SH-SY5Y (cell line): ENCODE results near the gene PWWP2B.

Experiments used
- GATA2 ChIP-seq: IDR thresholded peaks from 2 replicates; pipeline ENCODE4 v1.6.1; 2011; ENCODE audit warnings: mild to moderate bottlenecking, low read depth, low read length
- GATA3 ChIP-seq: IDR thresholded peaks from 2 replicates; pipeline ENCODE4 v1.6.1; 2011; ENCODE audit warnings: low read depth, mild to moderate bottlenecking, low read length, moderate library complexity

DNA sequence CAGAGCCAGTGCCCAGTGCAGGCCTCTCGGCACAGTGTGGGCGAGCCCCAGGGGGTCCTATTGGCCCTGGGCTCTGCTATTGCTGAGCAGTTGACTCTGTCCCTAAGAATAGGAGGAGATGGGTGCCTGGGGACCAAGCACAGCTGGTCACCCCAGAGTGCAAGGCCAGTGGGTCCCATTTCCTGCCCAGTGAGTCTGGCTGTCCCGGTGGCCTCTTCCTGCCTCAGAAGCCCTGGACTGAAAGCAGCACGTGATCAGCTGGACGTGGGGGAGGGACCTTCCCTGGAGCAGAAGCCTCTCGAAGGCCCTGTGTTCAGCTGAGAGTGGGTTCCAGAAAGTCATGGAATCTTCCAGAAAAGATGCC, 42.0 kb downstream of the PWWP2B start:
- TF ChIP-seq GATA3 (no peak), GATA2 (no peak)
